Muscle layer of duodenum (tissue), 2 donors: Measurements from ENCODE around the gene ATP6V1A.

Experiments used
- H3K27ac ChIP-seq: one replicate; pipeline ENCODE4 v1.7.0; 2013; ENCODE audit warnings: mild to moderate bottlenecking, low read length
- H3K27me3 ChIP-seq: one replicate; pipeline ENCODE4 v1.7.0; 2013; ENCODE audit warnings: low read depth, mild to moderate bottlenecking, control low read depth, low read length
- H3K36me3 ChIP-seq, 2 donors: one replicate each; pipeline ENCODE4 v1.7.0; 2013; ENCODE audit warnings: low read length in 2 of 2, control low read depth in 1 of 2, mild to moderate bottlenecking in 1 of 2; ENCODE audit not compliant: insufficient read depth in 2 of 2, control insufficient read depth in 1 of 2
- H3K4me1 ChIP-seq, 2 donors: one replicate each; pipeline ENCODE4 v1.7.0; 2013; ENCODE audit warnings: low read length in 2 of 2, mild to moderate bottlenecking in 2 of 2, control low read depth in 1 of 2, moderate library complexity in 1 of 2; ENCODE audit not compliant: insufficient read depth in 2 of 2, control insufficient read depth in 1 of 2
- H3K4me3 ChIP-seq, 2 donors: one replicate each; pipeline ENCODE4 v1.7.0; 2013; ENCODE audit warnings: low read length in 2 of 2, low read depth in 1 of 2, mild to moderate bottlenecking in 1 of 2
- H3K9me3 ChIP-seq, 2 donors: one replicate each; pipeline ENCODE4 v1.7.0; 2013; ENCODE audit warnings: low read length in 2 of 2, control low read depth in 1 of 2, mild to moderate bottlenecking in 1 of 2; ENCODE audit not compliant: control insufficient read depth in 1 of 2
- donor health status: healthy.

ATP6V1A gene

DNA sequence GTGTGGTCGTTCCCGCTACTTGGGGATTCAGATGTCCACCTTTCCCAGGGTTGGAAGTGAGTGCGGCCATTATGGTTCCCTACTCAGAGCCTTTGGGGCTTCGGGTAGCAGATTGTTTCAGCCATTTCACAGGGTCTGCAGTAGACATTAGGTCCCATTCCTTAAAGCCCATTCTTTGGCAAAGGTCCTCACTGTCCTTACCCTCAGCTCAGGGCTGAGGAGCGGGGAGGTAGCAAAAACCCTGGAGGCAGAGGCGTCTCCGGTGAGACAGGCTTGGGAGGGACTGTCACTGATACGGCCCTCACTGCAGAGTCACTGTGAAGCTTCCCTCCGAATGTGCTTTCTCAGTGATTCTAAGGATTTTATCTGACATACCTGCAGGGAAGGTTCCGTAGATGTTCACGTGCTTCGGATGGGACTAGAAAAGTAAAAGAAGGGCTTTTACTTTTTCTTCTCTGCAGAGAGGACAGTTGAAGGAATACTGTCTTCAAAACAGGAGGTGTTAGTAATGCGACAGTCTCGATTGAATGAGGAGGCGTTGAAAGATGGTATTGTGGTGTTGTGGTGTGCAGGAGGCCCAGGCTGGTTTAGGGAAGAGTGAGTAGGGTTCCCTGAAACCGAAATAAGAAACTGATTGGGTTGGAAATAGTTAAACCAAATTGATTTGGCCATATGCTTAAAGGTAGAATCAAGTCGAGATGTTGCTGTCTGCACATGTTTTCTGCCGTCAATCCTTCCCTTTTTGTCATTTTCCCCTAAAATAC is 630 bp downstream of the ATP6V1A start:
- no peaks in the 10 kb centered on the region for H3K9me3 ChIP-seq
- no peaks in the 10 kb centered on the region for H3K27me3 ChIP-seq
- H3K4me1 ChIP-seq = peaks cover 12 to 41% of the 10 kb centered on the region in 2 donors
- peak overlapping the region; percentile 100 for H3K27ac ChIP-seq
- H3K4me3 ChIP-seq = peak overlapping the region; percentile 98 to 99
- peaks cover 0 to 17% of the 10 kb centered on the region in 2 donors for H3K36me3 ChIP-seq

DNA sequence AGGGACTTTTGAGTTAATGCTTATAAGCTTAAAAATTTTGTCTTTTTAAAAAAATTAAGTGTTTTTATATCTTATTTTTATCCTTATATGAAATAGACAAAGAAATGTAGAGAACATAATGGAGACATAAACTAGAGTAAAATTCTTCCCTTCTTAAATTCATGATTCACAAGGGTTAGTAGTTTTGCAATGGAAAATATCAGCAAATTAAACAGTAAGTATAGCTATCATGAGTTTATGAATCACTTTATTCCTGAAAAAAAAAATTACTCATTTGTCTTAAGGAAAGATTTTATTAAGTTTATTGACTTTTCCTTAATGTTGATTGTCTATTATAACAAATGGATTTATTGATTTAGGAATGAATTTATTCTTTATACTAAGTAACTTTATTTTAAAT is 4.3 kb downstream of the ATP6V1A start:
- no peak overlapping the region for H3K27ac ChIP-seq
- H3K27me3 ChIP-seq = no peaks in the 10 kb centered on the region
- no peak overlapping the region for H3K4me3 ChIP-seq
- H3K4me1 ChIP-seq = peaks cover 12 to 29% of the 10 kb centered on the region in 2 donors
- H3K9me3 ChIP-seq = no peaks in the 10 kb centered on the region
- peaks cover 0 to 11% of the 10 kb centered on the region in 2 donors for H3K36me3 ChIP-seq

DNA sequence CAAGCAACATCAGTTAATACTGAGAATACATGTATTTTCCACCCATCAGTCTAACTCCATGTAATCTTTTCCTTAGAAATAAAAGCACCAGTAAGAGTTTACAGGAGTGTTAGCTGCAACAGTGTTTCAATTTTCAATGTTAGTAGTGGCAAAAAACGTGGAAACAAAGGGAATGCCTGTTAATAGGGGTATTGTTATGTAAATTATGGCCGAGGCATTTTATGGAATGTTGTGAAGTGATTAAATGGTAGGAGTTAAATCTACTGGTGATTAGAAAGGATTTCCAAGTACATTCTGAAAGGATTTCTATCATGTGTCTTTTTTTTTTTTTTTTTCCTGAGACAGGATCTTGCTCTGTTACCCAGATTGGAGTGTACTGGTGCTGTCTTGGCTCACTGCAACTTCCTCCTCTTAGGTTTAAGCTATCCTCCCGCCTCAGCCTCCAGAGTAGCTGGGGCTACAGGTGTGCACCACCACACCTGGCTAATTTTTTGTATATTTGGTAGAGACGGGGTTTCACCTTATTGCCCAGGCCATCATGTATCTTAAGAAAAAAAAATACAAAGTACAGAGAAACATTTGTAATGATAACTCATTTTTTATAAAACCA is 6.6 kb downstream of the ATP6V1A start:
- no peaks in the 10 kb centered on the region for H3K27me3 ChIP-seq
- no peak overlapping the region for H3K27ac ChIP-seq
- no peaks in the 10 kb centered on the region for H3K9me3 ChIP-seq
- H3K4me1 ChIP-seq = peaks cover 6 to 21% of the 10 kb centered on the region in 2 donors
- no peaks in the 10 kb centered on the region for H3K36me3 ChIP-seq
- H3K4me3 ChIP-seq = no peak overlapping the region

DNA sequence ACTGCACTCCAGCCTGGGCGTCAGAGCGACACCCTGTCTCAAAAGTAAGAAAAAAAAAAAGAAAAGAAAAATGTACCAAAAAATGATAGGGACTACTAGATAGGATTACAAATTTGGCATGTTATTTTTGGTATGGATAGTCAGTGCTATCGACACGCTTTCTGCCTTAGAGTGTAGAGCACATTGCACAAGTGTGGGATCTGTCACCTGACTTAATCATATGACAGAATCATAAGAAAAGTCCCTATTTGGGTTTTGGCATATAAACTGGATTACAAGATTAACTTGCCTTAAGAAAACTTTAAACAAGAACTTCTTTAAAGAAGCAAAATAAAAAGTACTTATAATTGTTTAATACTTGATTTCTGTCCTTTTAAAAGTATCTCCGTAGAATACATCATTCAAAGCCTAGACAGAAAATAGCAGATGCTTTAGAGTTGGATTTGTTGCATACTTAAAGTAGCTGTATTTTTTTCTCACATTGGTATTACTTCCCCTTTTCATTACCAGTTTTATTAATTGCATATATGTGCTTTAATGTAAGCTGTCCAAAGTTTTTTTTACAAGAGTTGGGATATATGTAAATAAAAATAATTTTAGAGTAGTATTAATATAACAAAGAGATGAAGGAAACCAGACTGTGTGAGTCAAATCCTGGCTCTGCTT is 7.8 kb downstream of the ATP6V1A start:
- H3K27me3 ChIP-seq = no peaks in the 10 kb centered on the region

DNA sequence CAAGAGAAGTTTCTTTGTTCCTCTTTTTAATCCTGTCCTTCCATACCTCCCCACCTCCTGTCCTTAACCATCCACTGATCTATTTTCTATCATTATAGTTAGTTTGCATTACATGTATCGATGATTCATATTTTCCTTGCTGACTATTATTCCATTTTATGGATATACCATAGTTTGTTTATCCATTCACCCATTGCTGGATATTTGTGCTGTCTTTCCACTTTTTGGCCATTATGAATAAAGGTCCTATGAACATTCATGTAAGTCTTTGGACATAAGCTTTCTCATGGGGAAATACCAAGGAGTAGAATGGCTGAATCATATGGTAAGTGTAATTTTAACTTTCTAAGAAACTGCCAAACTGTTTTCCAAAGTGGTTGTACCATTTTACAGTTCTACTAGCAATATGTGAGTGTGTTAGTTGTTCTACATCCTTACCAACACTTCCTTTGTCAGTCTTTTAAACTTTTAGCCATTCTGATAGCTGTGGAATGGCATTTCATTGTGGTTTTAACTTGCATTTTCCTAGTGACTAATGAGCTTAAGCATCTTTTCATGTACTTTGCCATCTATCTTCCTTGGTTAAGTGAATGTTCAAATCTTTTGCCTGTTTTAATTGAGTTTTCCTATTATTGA is 11.7 kb downstream of the ATP6V1A start:
- H3K27me3 ChIP-seq = no peaks in the 10 kb centered on the region
- no peak overlapping the region for H3K27ac ChIP-seq
- no peaks in the 10 kb centered on the region for H3K36me3 ChIP-seq
- no peaks in the 10 kb centered on the region for H3K9me3 ChIP-seq
- no peak overlapping the region for H3K4me3 ChIP-seq
- peaks cover 0 to 8% of the 10 kb centered on the region in 2 donors for H3K4me1 ChIP-seq

More for the DNA sequence above, 7.8 kb downstream of the ATP6V1A start:
- Histone ChIP-seq H3K9me3 (no peaks in the 10 kb centered on the region), H3K27ac (no peak overlapping the region), H3K4me3 (no peak overlapping the region), H3K36me3 (no peaks in the 10 kb centered on the region), H3K4me1 (peaks cover 0 to 13% of the 10 kb centered on the region in 2 donors)

GRCh38 chr3:113764698-113765097 is 17.9 kb downstream of the ATP6V1A start:
- Histone ChIP-seq H3K27ac (no peak overlapping the region), H3K4me3 (no peak overlapping the region), H3K36me3 (peaks cover 0 to 4% of the 10 kb centered on the region in 2 donors), H3K4me1 (no peaks in the 10 kb centered on the region), H3K27me3 (no peaks in the 10 kb centered on the region), H3K9me3 (no peaks in the 10 kb centered on the region)

DNA sequence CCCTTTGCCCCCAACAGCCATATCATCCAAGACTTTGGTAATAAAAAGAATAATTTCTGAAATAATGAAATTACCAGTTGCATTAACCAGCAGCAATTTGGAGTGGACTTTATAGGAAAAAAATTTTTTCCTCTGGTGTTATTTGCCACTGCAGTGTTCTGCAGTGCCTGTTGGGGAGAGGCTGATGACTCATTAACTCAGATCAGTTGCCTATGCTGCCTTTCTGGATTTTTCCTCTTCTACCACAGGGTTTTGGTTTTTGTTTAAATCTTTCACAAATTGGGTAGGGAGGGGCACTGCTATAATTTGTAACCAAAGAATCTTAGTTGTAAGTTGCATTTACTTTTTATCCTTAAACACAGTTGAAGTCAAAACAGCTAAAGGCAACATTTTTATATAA is 22.7 kb downstream of the ATP6V1A start:
- peaks cover 0 to 4% of the 10 kb centered on the region in 2 donors for H3K36me3 ChIP-seq
- H3K4me3 ChIP-seq = no peak overlapping the region
- H3K9me3 ChIP-seq = no peaks in the 10 kb centered on the region
- H3K27me3 ChIP-seq = no peaks in the 10 kb centered on the region
- no peaks in the 10 kb centered on the region for H3K4me1 ChIP-seq
- no peak overlapping the region for H3K27ac ChIP-seq

DNA sequence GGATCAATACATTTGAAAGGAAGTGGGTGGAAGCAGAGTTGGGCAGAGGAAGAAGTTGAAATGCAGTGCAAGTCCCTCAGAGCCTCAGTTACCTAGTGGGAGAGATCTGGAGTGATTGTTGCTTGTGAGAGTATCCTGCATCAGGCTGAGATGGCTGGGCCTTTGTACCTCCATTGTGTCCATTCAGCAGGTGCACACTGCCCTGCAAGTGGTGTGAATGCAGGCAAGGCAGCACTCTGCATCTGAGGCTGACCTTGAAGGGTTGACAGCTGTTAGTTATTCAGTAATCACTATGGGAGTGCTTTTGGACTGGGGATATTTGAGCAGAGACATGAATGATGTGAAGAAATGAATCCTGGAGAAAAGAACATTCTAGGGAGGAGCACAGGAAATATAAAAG is 25.2 kb downstream of the ATP6V1A start:
- Histone ChIP-seq H3K4me1 (no peaks in the 10 kb centered on the region), H3K27me3 (no peaks in the 10 kb centered on the region), H3K36me3 (no peaks in the 10 kb centered on the region), H3K9me3 (no peaks in the 10 kb centered on the region), H3K27ac (no peak overlapping the region), H3K4me3 (no peak overlapping the region)

DNA sequence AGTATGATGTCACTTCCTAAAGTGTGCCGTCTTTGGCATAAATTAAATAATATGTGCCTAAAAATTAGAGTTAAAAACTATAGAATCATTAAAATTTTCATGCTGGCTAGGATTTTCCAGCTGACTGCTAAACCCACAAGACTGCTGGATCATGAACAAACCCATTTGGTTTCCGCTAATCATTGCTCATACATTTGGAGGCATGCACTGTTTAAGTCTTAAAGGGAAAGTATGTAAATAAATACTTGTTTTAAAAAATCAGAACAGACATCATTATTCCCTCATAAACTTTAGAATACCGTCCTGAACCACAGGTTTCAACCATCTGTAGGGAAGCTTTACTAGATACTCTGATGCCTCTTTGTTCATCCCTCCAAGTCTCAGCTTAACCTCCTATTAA is 26.5 kb downstream of the ATP6V1A start:
- Histone ChIP-seq H3K27ac (no peak overlapping the region), H3K9me3 (no peaks in the 10 kb centered on the region), H3K4me1 (no peaks in the 10 kb centered on the region), H3K27me3 (no peaks in the 10 kb centered on the region), H3K36me3 (no peaks in the 10 kb centered on the region), H3K4me3 (no peak overlapping the region)

- H3K27ac ChIP-seq = no peak overlapping the region
- no peaks in the 10 kb centered on the region for H3K27me3 ChIP-seq
- H3K36me3 ChIP-seq = peaks cover 0 to 4% of the 10 kb centered on the region in 2 donors
- no peaks in the 10 kb centered on the region for H3K4me1 ChIP-seq
- H3K4me3 ChIP-seq = no peak overlapping the region
- H3K9me3 ChIP-seq = no peaks in the 10 kb centered on the region
Measured at GRCh38 chr3:113775516-113775915, 28.7 kb downstream of the ATP6V1A start.

DNA sequence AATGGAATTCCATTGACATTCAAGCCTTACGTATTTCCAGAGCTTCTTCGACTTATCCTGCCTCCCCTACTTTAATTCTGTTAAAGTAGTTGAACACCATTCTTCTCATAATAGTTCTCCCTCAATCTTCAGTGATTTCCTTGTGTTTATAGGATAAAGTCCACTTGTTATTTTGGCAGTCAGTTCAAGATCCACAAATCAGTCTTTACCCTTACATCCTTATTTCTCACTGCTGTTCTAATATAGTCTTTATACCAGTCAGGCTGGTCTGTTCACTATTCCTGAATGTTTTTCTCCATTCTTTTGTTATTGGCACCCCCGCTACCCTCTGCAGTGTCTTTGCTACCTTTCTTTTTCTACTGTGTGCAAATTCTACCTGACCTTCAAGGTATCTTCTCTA is 29.7 kb downstream of the ATP6V1A start:
- H3K36me3 ChIP-seq = peaks cover 0 to 4% of the 10 kb centered on the region in 2 donors
- H3K27me3 ChIP-seq = no peaks in the 10 kb centered on the region
- no peaks in the 10 kb centered on the region for H3K9me3 ChIP-seq
- H3K4me3 ChIP-seq = no peak overlapping the region
- no peak overlapping the region for H3K27ac ChIP-seq
- H3K4me1 ChIP-seq = no peaks in the 10 kb centered on the region
